ENCODE measurements around the gene CAMTA1.

DNA sequence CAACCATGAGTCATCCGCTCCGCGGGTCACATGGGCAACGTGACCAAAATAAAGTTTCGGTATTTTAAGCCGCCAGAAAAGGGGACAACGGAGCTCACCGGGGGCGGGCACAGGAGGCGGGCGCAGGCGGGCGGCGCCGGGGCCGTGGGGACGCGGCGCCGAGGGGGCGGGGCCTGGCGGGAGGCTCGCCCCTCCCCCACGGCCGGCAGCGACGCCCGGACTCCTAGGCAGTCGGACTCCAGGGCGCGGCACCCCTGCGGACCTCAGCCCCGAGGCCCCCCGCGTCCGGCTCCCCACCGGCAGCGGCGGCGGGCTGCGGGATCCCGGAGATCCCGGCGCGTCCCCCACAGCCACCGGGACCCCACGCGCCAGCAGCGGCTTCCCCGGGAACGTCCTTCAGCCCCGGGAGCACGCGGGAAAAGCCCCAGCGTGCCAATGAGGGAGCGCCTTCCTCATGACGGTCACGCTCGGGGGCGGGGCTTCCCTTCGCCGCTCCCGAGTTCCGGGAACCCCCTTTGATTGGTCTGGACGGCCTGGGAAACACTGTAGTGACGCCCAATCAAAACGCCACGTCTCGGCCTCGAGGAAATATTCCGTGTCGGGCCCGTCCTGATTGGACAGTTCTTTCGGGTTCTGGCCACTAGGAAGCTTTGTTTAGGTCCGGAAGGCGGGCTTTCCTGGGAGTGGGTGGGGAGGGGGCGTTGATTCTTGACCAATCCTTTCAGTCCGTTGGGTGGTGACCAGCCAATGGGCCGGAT, 515 bp upstream of the CAMTA1 start:
- TF ChIP-seq, protein P1, sequence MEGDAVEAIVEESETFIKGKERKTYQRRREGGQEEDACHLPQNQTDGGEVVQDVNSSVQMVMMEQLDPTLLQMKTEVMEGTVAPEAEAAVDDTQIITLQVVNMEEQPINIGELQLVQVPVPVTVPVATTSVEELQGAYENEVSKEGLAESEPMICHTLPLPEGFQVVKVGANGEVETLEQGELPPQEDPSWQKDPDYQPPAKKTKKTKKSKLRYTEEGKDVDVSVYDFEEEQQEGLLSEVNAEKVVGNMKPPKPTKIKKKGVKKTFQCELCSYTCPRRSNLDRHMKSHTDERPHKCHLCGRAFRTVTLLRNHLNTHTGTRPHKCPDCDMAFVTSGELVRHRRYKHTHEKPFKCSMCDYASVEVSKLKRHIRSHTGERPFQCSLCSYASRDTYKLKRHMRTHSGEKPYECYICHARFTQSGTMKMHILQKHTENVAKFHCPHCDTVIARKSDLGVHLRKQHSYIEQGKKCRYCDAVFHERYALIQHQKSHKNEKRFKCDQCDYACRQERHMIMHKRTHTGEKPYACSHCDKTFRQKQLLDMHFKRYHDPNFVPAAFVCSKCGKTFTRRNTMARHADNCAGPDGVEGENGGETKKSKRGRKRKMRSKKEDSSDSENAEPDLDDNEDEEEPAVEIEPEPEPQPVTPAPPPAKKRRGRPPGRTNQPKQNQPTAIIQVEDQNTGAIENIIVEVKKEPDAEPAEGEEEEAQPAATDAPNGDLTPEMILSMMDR (conservative IDR thresholded peaks at IDR 0.05; ENCODE audit: low read length): no peak
- no peak for TF ChIP-seq EZH2phosphoT487 (IDR thresholded peaks at IDR 0.05; ENCODE audit: borderline replicate concordance, low read depth, low read length)
